Dedifferentiated amniotic fluid mesenchymal stem cell (primary cell): ENCODE results near the gene ACVR1B.

ENCODE experiments used
- DNase-seq: peaks from one replicate; pipeline ENCODE4 v3.0.0-alpha.2; 2016; ENCODE audit errors: extremely low spot score

The ACVR1B gene

GRCh38 chr12:51942501-51943000 lies 8.9 kb upstream of the ACVR1B start:
- DNase-seq: no peak

- DNase-seq: no peak
Measured at GRCh38 chr12:51943346-51943745, 8.2 kb upstream of the ACVR1B start.

DNA sequence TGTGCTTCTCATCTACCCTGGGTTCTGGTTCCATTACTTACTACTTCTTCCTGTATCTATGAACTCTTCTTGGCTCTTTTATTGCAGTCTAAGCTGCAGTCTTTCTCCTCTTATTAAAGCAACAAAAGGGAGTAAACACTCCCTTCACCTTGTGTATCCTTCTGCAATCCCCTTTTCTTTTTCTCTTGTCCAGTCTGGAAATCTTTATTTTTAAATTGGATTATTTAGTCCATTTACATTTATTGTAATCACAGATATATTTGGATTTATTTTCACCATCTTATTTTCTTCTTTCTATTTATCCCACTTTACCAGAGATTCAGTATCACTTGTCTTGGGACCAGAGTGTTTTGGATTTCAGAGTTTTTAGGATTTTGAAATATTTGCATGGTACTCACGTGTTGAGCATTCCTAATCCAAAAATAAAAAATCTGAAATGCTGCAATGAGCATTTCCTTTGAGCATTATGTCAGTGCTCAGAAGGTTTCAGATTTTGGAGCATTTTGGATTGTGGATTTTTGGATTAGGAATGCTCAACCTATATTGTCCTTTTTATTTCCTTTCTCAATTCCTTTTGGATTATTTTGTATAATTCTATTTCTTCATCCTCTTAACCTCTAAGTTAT lies 6.8 kb upstream of the ACVR1B start:
- no peak for DNase-seq

DNA sequence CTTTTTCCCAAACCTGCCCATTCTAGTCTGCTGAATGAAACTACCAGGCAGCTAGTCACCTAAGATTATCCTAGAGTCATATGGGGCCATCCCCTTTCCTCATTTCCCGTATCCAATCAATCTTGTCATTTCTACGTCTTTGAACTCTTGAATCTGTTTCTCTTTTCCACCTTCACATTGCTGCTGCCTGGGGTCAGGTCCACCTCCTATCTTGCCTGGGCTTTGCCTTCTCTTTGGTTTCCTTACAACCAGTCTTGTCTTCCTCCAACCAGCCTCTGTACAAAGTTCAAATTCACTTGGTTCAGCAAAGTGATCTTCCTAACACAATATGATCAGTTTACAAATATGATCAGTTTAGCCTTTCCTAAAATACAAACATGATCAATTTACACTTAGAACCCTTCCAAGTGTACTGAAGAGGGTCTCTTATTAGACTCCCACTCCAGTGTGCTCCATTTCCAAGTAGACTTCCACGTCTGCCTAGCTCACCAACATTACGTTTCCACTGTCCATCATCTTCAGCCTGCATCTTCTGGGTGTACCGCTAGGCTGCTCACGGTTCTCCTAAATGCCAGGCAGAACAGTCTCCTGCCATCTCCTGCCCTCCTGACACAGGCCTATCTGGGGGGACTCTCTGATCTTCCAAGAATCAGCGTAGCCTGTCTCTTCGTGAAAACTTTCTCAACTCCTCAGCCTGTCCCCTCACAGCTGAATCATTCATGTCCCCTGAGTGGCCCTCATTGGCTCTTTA lies 4.1 kb upstream of the ACVR1B start:
- DNase-seq: no peak

DNA sequence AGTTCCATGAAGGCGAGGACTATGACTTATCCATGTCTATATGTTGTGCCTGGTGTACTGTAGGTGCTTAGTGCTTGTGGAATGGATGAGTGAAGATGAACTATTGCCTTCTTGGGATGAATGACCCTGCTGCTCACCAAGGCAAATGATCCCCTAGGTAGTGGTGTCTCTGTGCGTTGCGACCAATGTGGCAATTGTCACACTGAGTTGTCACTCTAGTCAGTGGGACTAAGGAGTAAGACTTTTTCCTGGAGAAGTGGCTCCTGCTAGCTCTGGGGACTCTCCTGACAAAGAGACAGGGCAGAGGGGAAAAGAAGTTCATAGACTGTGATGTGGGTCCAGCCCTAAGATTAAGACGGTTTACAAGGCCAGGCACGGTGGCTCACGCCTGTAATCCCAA lies 3.4 kb upstream of the ACVR1B start:
- no peak for DNase-seq

DNA sequence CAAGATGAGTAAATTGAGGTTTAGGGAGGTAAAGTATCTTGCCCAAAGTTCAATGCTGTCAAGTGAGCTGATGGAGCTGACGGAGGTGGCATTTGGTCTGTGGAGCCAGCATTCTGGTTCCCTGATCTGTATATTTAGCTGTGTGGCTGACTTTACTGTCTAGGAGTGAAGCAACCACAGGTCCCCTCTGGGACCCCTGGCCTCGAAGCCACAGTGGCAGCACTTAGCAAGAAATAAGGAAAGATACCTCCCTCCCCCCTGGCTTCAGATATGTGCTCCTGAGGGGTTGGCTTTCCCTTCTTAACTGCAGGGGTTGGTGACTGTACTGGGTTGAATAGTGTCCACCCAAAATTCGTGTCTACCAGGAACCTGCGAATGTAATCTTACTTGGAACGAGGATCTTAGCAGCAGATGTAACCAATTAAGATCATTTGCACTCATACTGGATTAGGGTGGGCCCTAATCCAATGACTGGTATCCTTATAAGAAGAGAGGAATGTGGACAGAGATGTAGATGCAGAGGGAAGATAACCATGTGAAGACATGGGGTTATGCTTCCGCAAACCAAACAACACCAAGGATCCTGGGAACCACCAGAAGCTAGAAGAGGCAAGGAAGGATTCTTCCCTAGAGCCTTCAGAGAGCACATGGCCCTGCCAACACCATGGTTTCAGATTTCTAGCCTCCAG lies 2.0 kb upstream of the ACVR1B start:
- peak; percentile 17 for DNase-seq

GRCh38 chr12:51950682-51951198 lies 759 bp upstream of the ACVR1B start:
- no peak for DNase-seq

- DNase-seq: no peak
Measured at GRCh38 chr12:51951843-51952722, 584 bp downstream of the ACVR1B start.

- DNase-seq: no peak
Measured at GRCh38 chr12:51953089-51953488, 1.6 kb downstream of the ACVR1B start.

GRCh38 chr12:51953864-51954263 lies 2.4 kb downstream of the ACVR1B start:
- no peak for DNase-seq

- DNase-seq: no peak
Measured at GRCh38 chr12:51954561-51955361, 3.3 kb downstream of the ACVR1B start.

- no peak for DNase-seq
Measured at GRCh38 chr12:51955702-51956101, 4.2 kb downstream of the ACVR1B start.

GRCh38 chr12:51958542-51958941 lies 7.0 kb downstream of the ACVR1B start:
- DNase-seq: no peak

GRCh38 chr12:51959211-51959610 lies 7.7 kb downstream of the ACVR1B start:
- no peak for DNase-seq

DNA sequence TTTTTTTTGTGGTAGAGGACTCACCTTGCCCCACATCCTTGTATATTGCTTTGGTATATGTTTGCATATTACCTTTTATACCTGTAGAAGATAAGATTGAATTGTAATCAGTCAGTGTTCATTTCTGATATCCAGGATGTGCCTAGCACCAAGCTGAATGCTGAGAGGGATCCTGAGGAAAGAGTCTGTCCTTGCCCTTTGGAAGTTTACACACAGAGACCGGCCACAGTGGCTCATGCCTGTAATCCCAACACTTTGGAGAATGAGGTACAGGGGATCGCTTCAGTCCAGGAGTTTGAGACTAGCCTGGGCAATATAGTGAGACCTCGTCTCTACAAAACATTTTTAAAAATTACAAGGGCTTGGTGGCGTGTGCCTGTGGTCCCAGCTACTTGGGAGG lies 8.4 kb downstream of the ACVR1B start:
- no peak for DNase-seq

DNA sequence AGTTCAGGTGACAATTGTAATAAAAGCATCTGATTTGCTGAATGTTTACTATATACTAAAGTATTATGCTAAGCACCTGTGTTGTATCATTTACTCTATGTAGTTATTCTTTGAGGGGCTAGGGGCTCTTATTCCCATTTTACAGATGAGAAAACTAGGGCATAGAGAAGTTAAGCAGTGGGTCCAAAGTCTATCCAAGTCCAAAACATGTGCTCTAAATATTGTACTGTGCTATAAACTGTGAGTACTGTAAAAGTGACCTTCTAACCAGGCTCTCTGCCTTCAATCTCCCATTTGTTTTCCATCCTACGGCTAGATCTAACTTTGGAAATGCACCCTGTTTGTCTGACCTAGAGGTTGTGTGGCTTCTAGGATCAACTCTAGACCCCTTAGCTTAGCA lies 9.0 kb downstream of the ACVR1B start:
- DNase-seq: no peak

DNA sequence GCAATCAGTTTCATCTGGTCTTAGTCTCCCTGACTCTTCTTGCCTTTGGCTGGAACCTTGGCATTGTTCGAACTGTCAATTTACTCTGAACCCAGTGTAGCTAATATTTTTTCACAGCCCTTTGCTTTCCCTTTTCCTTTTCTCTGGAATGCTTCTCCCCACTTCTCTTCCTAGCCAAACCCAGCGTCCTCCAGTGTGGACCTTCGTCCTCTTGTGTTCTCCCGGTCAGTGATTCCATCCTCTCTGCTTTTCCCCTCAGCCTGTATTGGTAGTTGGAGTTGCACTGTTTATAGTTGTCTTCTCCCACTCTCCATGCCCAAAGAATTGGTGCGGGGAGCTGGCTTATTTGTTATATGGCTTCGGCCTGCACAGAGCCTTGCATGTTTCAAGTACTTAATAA lies 9.4 kb downstream of the ACVR1B start:
- DNase-seq: no peak

- DNase-seq: no peak
Measured at GRCh38 chr12:51961834-51962233, 10.3 kb downstream of the ACVR1B start.

- DNase-seq: no peak
Measured at GRCh38 chr12:51962737-51963136, 11.2 kb downstream of the ACVR1B start.

- DNase-seq: no peak
Measured at GRCh38 chr12:51963477-51963876, 12.0 kb downstream of the ACVR1B start.

DNA sequence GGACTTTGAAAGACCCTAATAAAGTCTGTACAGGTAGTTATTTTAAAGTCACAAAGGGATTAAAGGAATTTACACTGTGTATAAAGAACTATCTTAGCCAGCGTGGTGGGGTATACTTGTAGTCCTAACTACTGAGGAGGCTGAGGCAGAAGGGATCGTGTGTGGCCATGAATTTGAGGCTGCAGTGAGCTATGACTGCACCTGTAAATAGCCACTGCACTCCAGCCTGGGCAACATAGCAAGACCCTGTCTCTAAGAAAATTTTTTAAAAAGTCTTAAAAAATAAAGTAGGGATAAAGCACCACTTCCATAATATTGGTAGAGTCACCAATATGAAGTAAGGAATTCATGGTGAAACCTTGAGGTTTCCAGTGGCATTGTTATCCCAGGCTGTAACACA lies 18.1 kb downstream of the ACVR1B start:
- no peak for DNase-seq
